Panc1 (cell line): ENCODE measurements around the gene TWIST2. TPM values are rescaled to one million over a fixed set of nuclear protein-coding genes. Genes with fewer than 3 reads are reported as not detected.

Experiments used
- ATAC-seq: fragments of 200-7000 bp; cut with Tn5 transposase; 2 replicates; pipeline ENCODE4 v1.9.1; 2020; ENCODE audit warnings: mild to moderate bottlenecking, moderate library complexity
- BruUV-seq: library from RNA; stranded (reverse); fragments of 400-500 nt; replicated peaks from 2 replicates; lab custom pipeline; 2021; lab: Mats Ljungman, UMichigan
- CTCF ChIA-PET: fragments of 300-600 bp; sonication (Branson Sonifier 250); formaldehyde crosslinking; loops from one replicate; lab custom pipeline; 2022; ENCODE audit warnings: antibody characterized with exemption; lab: Charles Lee
- POLR2A ChIA-PET: fragments of 300-600 bp; sonication (Branson Sonifier 250); formaldehyde crosslinking; loops from one replicate; lab custom pipeline; 2022; ENCODE audit warnings: antibody characterized with exemption; lab: Charles Lee
- DNase-seq: peaks from one replicate; pipeline ENCODE4 v3.0.0-alpha.2; 2010; ENCODE audit warnings: low read depth, low spot score
- H3K27ac ChIP-seq: 2 replicates; pipeline ENCODE4 v1.5.1; 2011; ENCODE audit warnings: mild to moderate bottlenecking, low read length, inconsistent platforms
- H3K27me3 ChIP-seq: fragments of 200-500 bp; sonication (Bioruptor generic); 2 replicates; pipeline ENCODE4 v1.6.0; 2014; ENCODE audit warnings: low read length, inconsistent platforms; ENCODE audit not compliant: control insufficient read depth, insufficient read depth
- H3K36me3 ChIP-seq: fragments of 200-500 bp; sonication (Bioruptor generic); 2 replicates; pipeline ENCODE4 v1.5.1; 2014; ENCODE audit warnings: inconsistent platforms, mild to moderate bottlenecking, low read length, moderate library complexity; ENCODE audit not compliant: control insufficient read depth, insufficient read depth
- H3K4me1 ChIP-seq: 2 replicates; pipeline ENCODE4 v1.5.1; 2011; ENCODE audit warnings: inconsistent platforms, mild to moderate bottlenecking, low read length, moderate library complexity; ENCODE audit not compliant: control insufficient read depth, insufficient read depth
- H3K4me3 ChIP-seq, 2 experiments: 2 replicates each; pipeline ENCODE4 v1.5.1; 2011 to 2012; ENCODE audit warnings: low read depth in 2 of 2, low read length in 2 of 2, mild to moderate bottlenecking in 2 of 2, inconsistent platforms in 1 of 2, moderate library complexity in 1 of 2
- H3K9me3 ChIP-seq: fragments of 200-500 bp; sonication (Bioruptor generic); 2 replicates; pipeline ENCODE4 v1.5.1; 2014; ENCODE audit warnings: low read depth, mild to moderate bottlenecking, inconsistent platforms, low read length, moderate library complexity; ENCODE audit not compliant: control insufficient read depth, insufficient read depth
- CTCF ChIP-seq: fragments of 450-650 bp; IDR thresholded peaks from 2 replicates; pipeline ENCODE4 v1.5.1; 2017; ENCODE audit warnings: mild to moderate bottlenecking
- POLR2AphosphoS5 ChIP-seq: IDR thresholded peaks from 2 replicates; pipeline ENCODE4 v1.6.1; 2012; ENCODE audit warnings: mild to moderate bottlenecking, low read depth, low read length, moderate library complexity
- SIN3A ChIP-seq: IDR thresholded peaks from 2 replicates; pipeline ENCODE4 v1.6.1; 2012; ENCODE audit warnings: low read depth, mild to moderate bottlenecking, low read length, moderate library complexity, borderline replicate concordance; ENCODE audit not compliant: insufficient read depth
- TCF7L2 ChIP-seq: IDR thresholded peaks from 2 replicates; pipeline ENCODE4 v1.6.1; 2011; ENCODE audit warnings: mild to moderate bottlenecking, low read depth, low read length, inconsistent platforms
- in situ Hi-C: cut with HindIII; loops from 2 replicates; pipeline ENCODE4 v1.10.0; 2016; ENCODE audit warnings: low sequenced_read_pairs, low pct_unique_long_range_greater_than_20kb
- intact Hi-C: fragments of 100-400 bp; cut with micrococcal nuclease; formaldehyde crosslinking; loops from one replicate; pipeline ENCODE4 v1.10.0; 2022; ENCODE audit not compliant: unreplicated experiment
- total RNA-seq: library from RNA; stranded (reverse); gene quantifications from one replicate; pipeline ENCODE4 v1.2.1, GENCODE V29; 2021; ENCODE audit not compliant: unreplicated experiment
- TF ChIP-seq, protein P1 (sequence below), 2 experiments: IDR thresholded peaks; 2 replicates each; pipeline ENCODE4 v1.6.1; 2011 to 2012; ENCODE audit warnings: low read depth in 2 of 2, control low read depth in 1 of 2, low read length in 1 of 2, mild to moderate bottlenecking in 1 of 2, moderate library complexity in 1 of 2; ENCODE audit not compliant: insufficient read depth in 1 of 2

TWIST2 gene
- total RNA-seq, 1 experiment from 2014 or later, result 4.2 TPM

GRCh38 chr2:238883421-238883901, 35.6 kb downstream of the TWIST2 start:
- TF ChIP-seq CTCF, result no peak
- TF ChIP-seq, protein P1, sequence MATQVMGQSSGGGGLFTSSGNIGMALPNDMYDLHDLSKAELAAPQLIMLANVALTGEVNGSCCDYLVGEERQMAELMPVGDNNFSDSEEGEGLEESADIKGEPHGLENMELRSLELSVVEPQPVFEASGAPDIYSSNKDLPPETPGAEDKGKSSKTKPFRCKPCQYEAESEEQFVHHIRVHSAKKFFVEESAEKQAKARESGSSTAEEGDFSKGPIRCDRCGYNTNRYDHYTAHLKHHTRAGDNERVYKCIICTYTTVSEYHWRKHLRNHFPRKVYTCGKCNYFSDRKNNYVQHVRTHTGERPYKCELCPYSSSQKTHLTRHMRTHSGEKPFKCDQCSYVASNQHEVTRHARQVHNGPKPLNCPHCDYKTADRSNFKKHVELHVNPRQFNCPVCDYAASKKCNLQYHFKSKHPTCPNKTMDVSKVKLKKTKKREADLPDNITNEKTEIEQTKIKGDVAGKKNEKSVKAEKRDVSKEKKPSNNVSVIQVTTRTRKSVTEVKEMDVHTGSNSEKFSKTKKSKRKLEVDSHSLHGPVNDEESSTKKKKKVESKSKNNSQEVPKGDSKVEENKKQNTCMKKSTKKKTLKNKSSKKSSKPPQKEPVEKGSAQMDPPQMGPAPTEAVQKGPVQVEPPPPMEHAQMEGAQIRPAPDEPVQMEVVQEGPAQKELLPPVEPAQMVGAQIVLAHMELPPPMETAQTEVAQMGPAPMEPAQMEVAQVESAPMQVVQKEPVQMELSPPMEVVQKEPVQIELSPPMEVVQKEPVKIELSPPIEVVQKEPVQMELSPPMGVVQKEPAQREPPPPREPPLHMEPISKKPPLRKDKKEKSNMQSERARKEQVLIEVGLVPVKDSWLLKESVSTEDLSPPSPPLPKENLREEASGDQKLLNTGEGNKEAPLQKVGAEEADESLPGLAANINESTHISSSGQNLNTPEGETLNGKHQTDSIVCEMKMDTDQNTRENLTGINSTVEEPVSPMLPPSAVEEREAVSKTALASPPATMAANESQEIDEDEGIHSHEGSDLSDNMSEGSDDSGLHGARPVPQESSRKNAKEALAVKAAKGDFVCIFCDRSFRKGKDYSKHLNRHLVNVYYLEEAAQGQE (IDR thresholded peaks at IDR 0.05; ENCODE audit: insufficient read depth in 1 of 2, low read depth in 2 of 2, low read length in 1 of 2), result no peak
- TF ChIP-seq TCF7L2, result no peak
- TF ChIP-seq POLR2AphosphoS5, result no peak
- no peak for TF ChIP-seq SIN3A
- H3K4me1 ChIP-seq, result no peaks in the 10 kb centered on the region
- no peak overlapping the region for H3K4me3 ChIP-seq
- no peaks in the 10 kb centered on the region for H3K27me3 ChIP-seq
- no peaks in the 10 kb centered on the region for H3K36me3 ChIP-seq
- H3K27ac ChIP-seq, result no peak overlapping the region
- DNase-seq (no peak), ATAC-seq (no peak)
- no peaks in the 10 kb centered on the region for H3K9me3 ChIP-seq
- ChIA-PET CTCF (no interaction called here), POLR2A (no interaction called here)
- in situ Hi-C loops (no loop called here), intact Hi-C loops (no loop called here)
- BruUV-seq, result no TSS peak

GRCh38 chr2:238884122-238884811, 36.4 kb downstream of the TWIST2 start:
- ChIA-PET CTCF (no interaction called here), POLR2A (no interaction called here)
- Histone ChIP-seq H3K36me3 (no peaks in the 10 kb centered on the region), H3K27me3 (no peaks in the 10 kb centered on the region), H3K27ac (no peak overlapping the region), H3K4me3 (no peak overlapping the region), H3K4me1 (no peaks in the 10 kb centered on the region), H3K9me3 (no peaks in the 10 kb centered on the region)
- TF ChIP-seq CTCF (no peak), POLR2AphosphoS5 (no peak), SIN3A (no peak), TCF7L2 (no peak)
- TF ChIP-seq, protein P1 (IDR thresholded peaks at IDR 0.05; ENCODE audit: insufficient read depth in 1 of 2, low read depth in 2 of 2, low read length in 1 of 2), result no peak
- no TSS peak for BruUV-seq
- in situ Hi-C loops (no loop called here), intact Hi-C loops (no loop called here)
- DNase-seq (no peak), ATAC-seq (no peak)
